GM18951 (cell line): ENCODE results near the gene AMOTL2.

Source experiments
- POLR2A ChIP-seq: IDR thresholded peaks from 4 replicates; pipeline ENCODE4 v1.6.1; 2011; ENCODE audit warnings: mild to moderate bottlenecking; ENCODE audit not compliant: insufficient read length, insufficient read depth; ENCODE audit errors: extremely low read depth
- in situ Hi-C: fragments of 300-500 bp; cut with MboI; formaldehyde crosslinking; loops from one replicate; pipeline ENCODE4 v1.12.0; 2022; ENCODE audit warnings: low sequenced_read_pairs, mixed read lengths, inconsistent platforms; ENCODE audit not compliant: unreplicated experiment

AMOTL2 gene

DNA sequence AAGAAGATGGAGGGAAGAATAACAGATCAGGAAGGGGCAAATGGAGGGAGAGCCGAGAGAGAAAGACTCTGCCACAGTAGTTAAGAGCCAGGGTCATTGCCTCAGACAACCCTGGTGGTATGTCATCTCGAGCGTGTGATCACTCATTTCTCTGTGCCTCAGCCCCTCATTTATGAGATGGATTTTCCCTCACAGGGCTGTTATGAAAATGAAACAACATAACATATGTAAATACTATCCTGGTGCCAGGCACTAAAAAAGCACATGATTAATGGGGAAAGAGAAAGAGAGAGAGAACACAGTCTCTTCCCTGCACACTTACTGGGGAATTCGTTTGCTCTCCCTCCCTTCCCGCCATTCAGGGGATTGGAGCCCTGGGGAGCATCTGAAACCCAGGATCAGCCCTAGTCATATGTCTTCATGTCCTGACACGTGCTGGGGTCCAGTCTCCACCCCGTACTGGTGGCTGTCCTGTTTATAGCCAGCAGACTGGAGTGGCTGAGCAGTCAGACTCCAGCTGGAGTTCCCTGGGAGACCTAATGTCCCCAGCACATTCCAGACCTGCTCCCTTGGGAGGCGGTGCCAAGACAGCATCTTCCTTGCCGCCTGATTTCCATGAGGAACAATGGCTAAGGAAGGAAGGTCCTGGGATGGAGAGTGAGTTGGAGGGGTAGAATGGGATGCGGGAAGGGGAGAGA lies 14.7 kb upstream of the AMOTL2 start:
- in situ Hi-C loops, result no loop called here
- no peak for TF ChIP-seq POLR2A

DNA sequence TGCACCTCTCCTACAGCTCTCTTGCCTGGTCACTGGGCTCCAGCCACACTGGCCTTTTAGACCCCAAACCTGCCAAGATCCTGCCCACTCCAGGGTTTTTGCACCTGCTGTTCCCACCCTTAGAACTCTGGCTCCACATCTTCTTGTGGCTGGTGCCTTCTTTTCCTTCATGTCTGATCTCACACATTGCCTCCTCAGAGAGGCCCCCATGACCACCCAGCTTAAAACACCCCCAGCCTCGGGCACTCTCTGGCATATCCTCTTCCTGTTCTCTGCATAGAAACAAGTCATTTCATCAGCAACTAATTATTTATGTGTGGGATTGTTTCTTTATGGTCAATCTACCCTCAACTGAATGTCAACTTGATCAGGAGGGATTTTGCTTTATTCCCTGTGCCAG lies 14.0 kb upstream of the AMOTL2 start:
- TF ChIP-seq POLR2A, result no peak
- in situ Hi-C loops, result no loop called here

DNA sequence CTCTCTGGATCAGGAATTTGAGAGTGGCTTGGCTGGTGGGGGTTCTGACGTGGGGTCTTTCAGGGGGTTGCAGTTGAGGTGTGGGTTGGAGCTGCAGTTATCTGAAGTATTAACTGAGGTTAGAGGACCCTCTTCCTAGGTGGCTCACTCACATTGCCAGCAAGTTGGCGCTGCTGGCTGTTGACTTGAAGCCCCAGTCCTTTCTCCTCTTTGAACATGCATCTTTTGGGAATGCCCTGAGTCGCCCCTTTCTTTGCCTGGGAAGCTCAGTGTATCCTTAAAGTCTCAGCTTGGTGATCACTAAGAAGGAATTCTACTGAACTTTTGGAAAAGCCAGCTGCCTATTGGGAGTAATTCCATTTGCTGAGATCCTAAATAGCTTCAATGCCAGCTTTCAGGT lies 13.0 kb upstream of the AMOTL2 start:
- TF ChIP-seq POLR2A, result no peak
- in situ Hi-C loops, result no loop called here

DNA sequence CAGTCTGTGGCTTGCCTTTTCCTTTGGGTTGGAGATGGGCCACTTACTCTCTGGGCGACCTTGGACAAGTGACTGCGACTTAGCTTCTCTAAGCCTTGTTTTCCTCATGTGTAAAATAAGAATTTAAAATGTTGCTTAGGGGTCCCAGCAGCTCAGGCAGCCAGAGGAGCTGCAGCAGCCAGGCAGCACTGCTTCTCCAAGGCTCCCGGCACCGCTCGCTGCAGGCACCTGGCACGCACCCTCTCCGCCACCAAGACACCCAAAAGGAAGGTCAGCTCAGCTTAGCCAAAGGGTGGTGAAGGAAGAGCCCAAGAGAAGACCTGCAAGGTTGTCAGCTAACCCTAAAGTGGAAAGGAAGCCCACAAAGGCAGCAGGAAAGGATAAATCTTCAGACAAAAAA lies 10.7 kb upstream of the AMOTL2 start:
- no peak for TF ChIP-seq POLR2A
- in situ Hi-C loops, result no loop called here

DNA sequence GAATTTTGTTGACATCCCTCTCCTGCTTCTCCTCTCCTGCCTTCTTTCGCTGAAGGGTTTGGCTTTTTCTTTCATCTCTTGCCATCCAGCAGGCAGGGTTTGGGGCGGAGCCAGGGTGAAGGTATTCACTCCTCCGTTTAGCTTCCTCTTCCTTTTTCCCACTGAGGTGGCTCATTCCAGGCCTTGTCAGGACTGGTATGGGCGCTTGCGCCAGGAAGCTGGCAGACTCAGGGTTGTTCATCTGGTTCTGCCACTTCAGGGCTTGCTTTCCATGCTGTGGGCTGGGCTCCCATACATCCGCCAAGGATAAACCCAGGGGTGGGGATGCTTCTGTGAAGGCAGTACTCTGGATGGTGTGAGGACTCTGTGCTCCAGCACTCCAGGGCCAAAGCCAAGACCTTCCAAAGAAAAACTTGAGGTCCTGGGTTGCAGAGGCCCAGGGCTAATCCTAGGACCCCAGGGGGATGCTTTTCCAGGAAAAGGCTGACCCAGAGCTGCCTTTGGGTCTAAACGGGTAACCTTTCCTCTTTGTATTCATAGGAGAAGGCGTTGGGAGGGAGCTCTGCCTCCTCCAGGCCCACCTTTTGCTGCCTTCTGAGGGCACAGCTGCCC lies 7.7 kb upstream of the AMOTL2 start:
- no peak for TF ChIP-seq POLR2A
- in situ Hi-C loops, result no loop called here

DNA sequence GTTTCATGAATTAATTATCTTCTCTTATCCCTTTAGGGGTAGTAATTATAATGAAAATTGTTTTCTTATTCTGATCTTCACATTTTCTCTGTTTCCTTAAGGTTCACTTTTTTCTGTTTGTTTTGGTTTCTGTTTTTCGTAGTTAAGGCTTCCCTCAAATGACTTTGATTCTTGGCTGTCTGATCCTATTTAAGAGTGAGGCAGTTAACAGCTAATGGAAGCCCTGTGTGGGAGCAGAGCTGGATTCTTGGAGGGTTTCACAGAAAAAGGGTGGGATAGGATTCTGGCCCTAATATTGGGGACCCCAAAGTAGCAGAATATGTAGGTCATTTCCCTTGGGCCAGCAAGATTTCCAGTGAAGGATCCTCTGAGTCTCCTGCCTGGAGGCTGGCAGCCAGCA lies 6.8 kb upstream of the AMOTL2 start:
- in situ Hi-C loops, result no loop called here
- TF ChIP-seq POLR2A, result no peak

DNA sequence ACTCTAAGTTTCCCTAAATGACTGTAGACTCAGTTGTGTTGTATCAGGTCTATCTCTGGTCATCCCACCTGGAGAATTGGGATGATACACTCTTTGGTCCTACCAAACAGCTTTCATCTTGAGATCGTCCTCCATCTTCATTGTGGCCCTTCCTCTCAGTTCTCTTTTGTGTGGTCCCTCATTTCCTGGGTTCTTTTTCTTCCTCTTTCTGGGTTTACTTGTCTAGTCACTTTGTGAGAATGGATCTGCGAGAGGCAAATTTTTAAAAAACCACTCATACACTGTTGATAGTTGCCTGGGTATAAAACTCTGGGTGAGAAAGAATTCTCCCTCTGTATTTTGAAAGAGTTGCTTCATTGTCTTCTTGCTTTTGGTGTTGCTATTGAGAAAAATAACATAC lies 6.0 kb upstream of the AMOTL2 start:
- in situ Hi-C loops, result no loop called here
- no peak for TF ChIP-seq POLR2A

DNA sequence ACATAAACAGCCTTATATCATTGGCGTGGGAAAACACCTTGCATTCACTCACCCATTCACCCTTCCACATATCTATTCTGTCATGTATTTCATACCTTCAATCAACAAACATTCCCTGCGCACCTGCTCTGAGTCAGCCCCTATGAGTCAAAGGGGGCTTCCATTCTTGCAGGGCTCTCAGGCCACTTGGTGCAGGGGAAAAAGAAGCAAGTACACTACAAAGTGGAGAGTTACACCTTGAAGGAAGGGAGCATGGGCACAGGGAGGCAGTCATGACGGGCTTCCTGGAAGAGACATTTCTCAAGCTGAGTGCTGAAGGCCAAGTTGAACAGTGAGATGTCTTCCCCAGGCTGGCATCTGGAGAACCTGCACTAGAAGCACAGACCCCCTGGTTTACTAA lies 4.6 kb upstream of the AMOTL2 start:
- no peak for TF ChIP-seq POLR2A
- in situ Hi-C loops, result no loop called here

DNA sequence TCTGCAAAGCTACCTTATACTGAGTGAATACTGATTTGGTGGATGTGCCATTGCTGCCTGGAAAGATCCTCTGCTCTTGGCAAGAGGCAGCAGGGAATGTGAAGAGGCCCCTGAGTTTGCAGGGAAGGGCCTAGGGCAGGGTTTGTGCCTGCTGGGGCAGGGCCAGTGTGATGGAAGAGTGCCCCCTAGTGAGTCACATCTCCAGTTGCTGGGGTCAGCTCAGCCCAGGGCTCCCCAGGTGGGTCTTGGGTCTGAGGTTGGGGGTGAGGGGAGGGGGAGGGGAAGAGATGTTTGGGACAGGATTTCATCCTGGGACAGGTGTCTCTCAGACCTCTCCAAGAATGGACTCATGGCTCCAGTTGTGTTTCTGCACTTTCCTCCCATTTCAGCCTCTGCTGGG lies 4.1 kb upstream of the AMOTL2 start:
- in situ Hi-C loops, result no loop called here
- no peak for TF ChIP-seq POLR2A

DNA sequence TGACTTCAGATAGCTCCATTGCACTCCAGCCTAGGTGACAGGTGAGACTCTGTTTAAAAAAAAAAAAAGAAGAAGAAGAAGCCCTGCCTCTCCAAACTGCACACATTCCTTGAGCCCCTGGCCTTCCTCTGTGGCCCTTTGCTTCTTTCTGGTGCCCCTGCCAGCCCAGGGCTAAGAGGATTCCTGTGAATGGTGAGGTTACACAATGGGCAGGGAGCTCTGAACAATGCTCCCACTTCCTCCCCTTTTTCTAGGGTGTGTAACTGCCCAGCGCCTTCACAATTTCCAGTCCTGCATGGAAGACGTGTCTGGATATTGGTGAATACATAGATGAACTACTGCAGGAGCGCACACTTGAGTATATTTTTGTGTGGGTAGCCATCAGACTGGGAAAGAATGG lies 3.6 kb upstream of the AMOTL2 start:
- in situ Hi-C loops, result no loop called here
- TF ChIP-seq POLR2A, result no peak

DNA sequence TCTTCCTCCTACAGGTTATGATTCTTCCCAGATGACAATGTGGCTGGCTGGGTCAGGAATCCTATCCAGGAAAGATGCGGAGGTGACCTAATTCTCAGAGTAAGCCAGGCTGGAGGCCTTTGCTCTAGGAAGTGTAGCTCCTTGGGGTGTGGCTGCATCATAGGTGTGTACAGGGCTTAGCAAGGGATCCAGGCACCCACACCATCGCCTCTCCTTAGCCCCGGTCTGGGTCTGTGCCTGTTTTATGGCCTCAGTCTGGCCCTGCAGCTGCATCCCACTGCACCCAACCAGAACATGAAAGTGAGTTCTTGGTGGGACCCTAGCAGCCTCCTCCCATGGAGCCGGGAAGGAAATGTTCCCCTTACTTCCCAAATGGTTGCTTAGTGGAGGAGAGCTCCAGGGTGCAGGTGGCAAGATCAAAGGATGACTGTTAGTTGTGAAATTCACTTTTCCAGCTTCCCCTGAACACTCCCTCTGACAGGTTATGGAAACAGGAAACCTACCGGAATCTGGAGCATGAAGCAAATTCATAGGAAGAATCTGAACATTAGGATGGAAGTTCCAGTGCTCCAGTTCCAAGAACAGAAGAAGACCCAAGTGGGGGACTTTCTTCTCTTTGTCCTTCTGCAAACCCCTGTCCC lies 2.7 kb upstream of the AMOTL2 start:
- TF ChIP-seq POLR2A, result no peak
- in situ Hi-C loops, result no loop called here

DNA sequence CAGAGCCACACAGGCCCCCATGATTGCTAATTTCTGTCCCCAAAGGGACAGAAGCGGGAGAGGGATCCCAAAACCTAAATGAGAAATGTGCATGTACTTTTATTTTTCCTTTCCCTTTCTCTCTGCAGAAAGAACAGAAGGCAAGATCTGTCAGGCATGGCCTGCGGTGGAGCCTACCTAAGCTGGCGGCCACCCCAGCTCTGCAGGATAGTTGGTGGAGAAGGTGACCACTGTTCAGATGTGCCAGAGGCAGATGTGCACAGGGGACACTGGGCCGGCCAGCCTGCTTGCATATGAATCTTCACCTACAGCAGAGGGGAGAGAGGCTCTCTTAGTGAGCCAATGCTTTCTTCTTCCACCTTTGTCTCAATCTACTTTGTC lies 2.1 kb upstream of the AMOTL2 start:
- in situ Hi-C loops, result no loop called here
- TF ChIP-seq POLR2A, result no peak

DNA sequence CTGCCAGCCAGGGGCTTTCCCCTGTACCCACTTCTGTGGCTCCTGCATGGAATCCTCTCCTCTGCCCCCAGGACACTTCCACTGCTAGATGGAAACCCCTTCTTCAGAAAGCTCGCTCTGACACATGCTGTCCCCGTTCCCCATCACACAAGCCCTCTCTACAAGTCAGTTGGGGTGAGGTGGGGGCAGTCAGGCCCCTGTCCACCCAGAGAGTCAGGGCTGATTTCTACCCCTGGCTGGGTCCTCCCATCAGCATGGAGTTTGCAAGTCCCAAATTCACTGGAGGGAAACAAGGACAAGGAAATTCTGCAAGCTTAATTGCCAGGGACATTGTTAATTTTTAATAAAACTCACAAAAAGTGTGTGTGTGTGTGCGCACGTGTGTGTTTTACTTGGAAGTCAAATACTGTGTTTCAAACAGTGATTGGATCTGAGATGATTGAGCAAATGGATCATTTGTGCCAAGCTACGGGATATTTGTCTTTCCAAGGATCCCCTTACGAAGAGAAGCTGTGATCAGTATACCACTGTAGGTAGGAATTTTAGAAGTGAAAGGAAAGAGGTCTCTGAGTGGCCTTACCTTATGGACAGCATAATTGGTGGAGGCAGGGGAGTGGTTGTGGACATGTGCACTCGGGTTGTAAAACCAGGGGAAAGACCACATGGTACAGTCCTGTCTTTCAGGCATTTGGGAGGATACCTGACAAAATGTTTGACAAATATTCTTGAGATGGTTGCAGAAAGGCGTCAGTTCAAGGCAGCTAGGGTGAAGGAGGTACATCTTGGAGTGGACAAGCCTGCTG lies 1.5 kb upstream of the AMOTL2 start:
- in situ Hi-C loops, result no loop called here
- no peak for TF ChIP-seq POLR2A

DNA sequence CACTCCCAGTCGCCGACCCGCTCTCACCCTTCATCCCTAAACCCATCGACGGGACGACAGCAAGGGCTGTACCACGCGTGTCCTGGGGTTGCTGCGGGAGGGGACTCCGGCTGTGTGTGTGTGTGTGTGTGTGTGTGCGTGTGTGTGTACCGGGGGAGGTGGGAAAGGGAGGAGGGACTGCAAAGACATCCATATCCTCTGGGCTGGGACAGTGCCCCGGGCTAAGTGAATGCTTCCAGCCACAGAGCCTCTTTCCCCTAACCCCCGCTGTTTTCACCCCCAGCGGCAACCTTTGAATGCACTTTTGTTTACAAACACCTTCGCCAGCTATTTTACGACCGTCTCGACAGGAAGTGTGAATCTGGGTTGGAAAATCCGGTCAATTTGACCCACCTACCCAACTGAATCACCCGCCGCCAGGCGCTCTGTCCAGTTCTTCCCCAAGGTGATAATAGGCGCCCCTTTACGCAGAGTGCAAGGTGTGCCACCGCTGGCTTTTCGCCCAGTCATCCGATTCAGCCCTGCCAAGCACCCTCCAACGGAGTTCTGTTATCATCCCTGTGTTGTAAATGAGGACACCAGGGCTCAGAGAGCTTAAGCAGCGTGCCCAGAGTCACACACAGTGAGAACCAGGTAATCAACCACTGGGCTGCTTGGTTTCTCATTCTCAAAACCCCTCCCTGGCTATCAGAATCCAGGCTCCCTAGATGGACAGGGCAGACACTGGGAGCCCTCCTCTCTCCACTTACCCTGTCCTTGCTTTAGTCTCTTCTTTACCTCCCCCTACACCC lies 739 bp upstream of the AMOTL2 start:
- no peak for TF ChIP-seq POLR2A
- in situ Hi-C loops, result no loop called here
